NCI-H82 treated with DMSO at 0.1 percent for 48 hours (cell line): ENCODE data around the gene ARMH1.

ENCODE experiments used
- DNase-seq: peaks from one replicate; lab custom pipeline; 2025; ENCODE audit not compliant: unreplicated experiment; lab: John Stamatoyannopoulos, UW

The ARMH1 gene

GRCh38 chr1:44674113-44675000 is at the start of gene ARMH1, which contains the start of gene TMEM53:
ARMH1 (plus strand) TSS chr1:44674714; CDS start chr1:44689698, 14,984 bp downstream.
TMEM53 (minus strand) TSS chr1:44674481; CDS start chr1:44674391, 90 bp downstream.
- DNase-seq = peak; percentile 99

GRCh38 chr1:44625348-44625747 is 49.2 kb upstream of the ARMH1 start:
- no peak for DNase-seq

GRCh38 chr1:44628962-44629756 is 45.4 kb upstream of the ARMH1 start:
- DNase-seq = no peak

- no peak for DNase-seq
These were observed 44.4 kb upstream of the ARMH1 start for GRCh38 chr1:44630116-44630515.

- no peak for DNase-seq
These were observed 43.2 kb upstream of the ARMH1 start for GRCh38 chr1:44631333-44631646.

- DNase-seq = peak; percentile 77
These were observed 42.6 kb upstream of the ARMH1 start for GRCh38 chr1:44631647-44632539.

- DNase-seq = no peak
These were observed 41.9 kb upstream of the ARMH1 start for GRCh38 chr1:44632598-44632997.

- DNase-seq = peak; percentile 83
These were observed 39.8 kb upstream of the ARMH1 start for GRCh38 chr1:44634606-44635189.

- no peak for DNase-seq
These were observed 39.1 kb upstream of the ARMH1 start for GRCh38 chr1:44635439-44635838.

GRCh38 chr1:44636083-44636687 is 38.3 kb upstream of the ARMH1 start:
- DNase-seq = no peak

GRCh38 chr1:44636688-44637598 is 37.6 kb upstream of the ARMH1 start:
- peak; percentile 84 for DNase-seq

- DNase-seq = peak; percentile 61
These were observed 36.7 kb upstream of the ARMH1 start for GRCh38 chr1:44637702-44638411.

GRCh38 chr1:44640200-44640853 is 34.2 kb upstream of the ARMH1 start:
- peak; percentile 96 for DNase-seq

- no peak for DNase-seq
These were observed 33.1 kb upstream of the ARMH1 start for GRCh38 chr1:44641126-44642102.

GRCh38 chr1:44642255-44642654 is 32.3 kb upstream of the ARMH1 start:
- DNase-seq = no peak

GRCh38 chr1:44642925-44643324 is 31.6 kb upstream of the ARMH1 start:
- no peak for DNase-seq
